ENCODE data around the gene PWP2.

PWP2 gene

DNA sequence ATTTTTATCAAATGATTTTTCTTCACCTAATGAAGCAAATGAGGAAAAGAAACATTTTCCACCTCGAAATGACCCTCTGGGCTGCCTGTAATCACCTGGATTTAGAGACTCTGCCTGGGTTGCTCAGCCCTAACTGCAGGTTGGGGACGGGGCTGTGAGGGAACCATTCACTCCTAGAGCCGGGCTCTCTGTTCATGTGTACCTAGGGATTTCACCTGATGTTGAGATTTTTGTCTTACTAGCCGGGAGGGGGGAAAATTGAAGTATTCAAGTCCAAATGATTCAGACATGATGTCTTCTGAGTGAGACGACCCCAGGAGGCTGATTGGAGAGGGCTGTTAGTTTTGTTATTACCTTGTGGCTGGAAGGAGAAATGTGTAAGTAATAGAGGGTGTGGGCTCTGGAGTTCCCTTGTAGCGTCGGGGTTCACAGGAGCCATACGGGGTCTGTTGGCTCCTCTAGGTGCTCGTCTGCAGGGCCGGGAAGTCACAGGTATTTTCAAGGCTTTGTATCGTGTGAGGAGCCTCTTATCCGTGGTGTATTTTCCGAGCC is 42.3 kb upstream of the PWP2 start:
- no peak for TF ChIP-seq ZFX (IDR thresholded peaks at IDR 0.05)
- TF ChIP-seq, protein P1, sequence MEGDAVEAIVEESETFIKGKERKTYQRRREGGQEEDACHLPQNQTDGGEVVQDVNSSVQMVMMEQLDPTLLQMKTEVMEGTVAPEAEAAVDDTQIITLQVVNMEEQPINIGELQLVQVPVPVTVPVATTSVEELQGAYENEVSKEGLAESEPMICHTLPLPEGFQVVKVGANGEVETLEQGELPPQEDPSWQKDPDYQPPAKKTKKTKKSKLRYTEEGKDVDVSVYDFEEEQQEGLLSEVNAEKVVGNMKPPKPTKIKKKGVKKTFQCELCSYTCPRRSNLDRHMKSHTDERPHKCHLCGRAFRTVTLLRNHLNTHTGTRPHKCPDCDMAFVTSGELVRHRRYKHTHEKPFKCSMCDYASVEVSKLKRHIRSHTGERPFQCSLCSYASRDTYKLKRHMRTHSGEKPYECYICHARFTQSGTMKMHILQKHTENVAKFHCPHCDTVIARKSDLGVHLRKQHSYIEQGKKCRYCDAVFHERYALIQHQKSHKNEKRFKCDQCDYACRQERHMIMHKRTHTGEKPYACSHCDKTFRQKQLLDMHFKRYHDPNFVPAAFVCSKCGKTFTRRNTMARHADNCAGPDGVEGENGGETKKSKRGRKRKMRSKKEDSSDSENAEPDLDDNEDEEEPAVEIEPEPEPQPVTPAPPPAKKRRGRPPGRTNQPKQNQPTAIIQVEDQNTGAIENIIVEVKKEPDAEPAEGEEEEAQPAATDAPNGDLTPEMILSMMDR (conservative IDR thresholded peaks at IDR 0.05), result no peak
- no peak overlapping the region for H3K27ac ChIP-seq

DNA sequence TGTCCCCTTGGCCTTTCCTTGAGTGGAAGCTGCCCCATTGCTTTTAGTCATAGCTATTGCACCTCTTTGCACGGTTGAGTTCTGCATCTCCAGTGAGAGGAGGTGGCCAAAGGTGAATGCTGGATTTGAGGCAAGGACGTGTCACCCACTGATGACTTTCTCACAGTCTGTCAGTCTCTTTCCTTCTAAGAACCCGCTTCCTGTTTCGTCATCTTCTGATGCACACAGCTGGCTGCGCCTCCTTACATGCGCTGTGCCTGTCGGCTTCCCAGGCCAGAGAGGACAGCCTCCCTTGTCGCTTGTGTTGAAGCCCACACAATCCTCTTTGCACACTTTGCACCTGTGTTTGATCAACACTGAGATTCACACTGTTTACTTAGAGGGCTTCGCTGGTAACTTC is 41.8 kb upstream of the PWP2 start:
- TF ChIP-seq, protein P1 (conservative IDR thresholded peaks at IDR 0.05), result no peak
- TF ChIP-seq ZFX (IDR thresholded peaks at IDR 0.05), result no peak
- H3K27ac ChIP-seq, result no peak overlapping the region

DNA sequence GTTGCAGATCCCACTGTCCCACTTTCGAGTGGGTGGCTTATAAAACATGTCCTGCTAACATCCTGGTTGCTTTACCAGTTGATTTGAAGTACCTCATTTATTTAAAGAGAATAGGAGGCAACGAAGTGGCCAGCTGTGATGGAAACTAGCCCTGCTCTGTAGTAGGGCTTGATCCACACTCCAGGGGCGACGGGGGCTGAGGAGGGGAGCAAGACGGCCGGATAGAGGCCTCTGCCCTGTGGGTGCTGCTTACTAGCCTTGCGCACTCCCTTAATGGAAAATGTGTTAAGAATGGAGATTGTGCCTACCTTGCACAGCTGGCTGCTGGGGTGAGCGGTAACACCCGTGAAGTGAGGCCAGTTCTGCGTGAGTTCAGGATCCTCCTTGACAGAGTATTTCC is 41.1 kb upstream of the PWP2 start:
- TF ChIP-seq, protein P1 (conservative IDR thresholded peaks at IDR 0.05), result no peak
- no peak for TF ChIP-seq ZFX (IDR thresholded peaks at IDR 0.05)
- H3K27ac ChIP-seq, result no peak overlapping the region

DNA sequence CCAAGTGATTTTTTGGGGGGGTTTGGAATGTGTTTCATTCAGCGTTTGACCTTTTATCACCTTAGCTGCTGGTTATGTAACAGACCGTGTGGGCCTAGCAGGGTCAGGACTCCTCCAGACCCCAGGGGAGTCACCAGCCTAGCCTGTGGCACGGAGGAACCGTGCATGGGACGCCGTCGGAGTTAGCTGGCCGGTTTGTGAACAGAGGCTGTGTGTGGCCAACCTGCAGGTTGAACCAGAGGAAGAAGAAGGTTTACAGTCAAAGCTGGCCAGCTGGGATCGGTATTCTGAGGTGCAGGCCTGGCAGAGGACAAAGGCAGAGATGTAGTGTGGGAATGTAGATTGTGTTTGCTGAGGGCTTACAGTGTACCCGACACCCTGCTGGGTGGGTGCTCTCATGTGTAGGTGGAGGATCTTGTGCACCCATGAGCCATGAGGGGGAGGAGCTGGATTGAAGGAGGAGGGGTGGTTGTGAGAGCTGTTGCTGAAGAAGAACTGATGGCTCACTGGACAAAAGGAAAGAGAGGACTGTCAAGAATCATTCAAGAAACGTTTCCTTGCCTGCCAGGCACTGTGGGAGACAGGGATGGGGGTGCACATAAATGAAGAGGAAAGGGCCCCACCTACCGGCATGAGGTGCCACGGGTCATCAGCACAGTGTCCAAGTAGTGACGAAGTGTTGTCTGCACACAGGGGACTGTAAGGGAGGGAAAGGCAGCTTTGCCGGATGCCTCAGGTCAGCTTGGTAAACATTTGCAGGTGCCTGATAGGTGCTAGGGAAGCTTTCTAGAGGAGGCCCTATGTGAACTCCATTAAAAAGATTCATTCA is 40.0 kb upstream of the PWP2 start:
- no peak overlapping the region for H3K27ac ChIP-seq
- no peak for TF ChIP-seq ZFX (IDR thresholded peaks at IDR 0.05)
- TF ChIP-seq, protein P1 (conservative IDR thresholded peaks at IDR 0.05), result no peak

DNA sequence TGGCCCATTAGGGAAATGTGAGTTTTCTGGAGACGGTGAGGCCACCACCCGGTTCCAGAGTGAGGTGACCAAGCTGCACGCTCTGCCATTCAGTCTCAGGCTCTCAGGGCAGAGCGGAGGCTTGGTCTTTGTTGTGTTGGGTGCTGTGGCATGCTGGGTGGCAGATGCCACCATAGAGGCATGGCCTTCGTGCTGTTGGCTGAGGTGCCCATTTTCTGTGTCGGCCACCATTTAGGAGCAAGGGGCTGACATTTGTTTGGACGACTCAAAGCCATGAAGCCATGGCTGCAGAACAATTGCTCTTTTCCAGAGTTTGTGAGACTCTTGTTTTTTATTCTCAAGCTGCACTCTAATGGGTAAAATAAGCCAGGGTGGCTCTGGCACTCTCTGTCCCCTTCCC is 36.8 kb upstream of the PWP2 start:
- TF ChIP-seq, protein P1 (conservative IDR thresholded peaks at IDR 0.05), result no peak
- TF ChIP-seq ZFX (IDR thresholded peaks at IDR 0.05), result no peak

DNA sequence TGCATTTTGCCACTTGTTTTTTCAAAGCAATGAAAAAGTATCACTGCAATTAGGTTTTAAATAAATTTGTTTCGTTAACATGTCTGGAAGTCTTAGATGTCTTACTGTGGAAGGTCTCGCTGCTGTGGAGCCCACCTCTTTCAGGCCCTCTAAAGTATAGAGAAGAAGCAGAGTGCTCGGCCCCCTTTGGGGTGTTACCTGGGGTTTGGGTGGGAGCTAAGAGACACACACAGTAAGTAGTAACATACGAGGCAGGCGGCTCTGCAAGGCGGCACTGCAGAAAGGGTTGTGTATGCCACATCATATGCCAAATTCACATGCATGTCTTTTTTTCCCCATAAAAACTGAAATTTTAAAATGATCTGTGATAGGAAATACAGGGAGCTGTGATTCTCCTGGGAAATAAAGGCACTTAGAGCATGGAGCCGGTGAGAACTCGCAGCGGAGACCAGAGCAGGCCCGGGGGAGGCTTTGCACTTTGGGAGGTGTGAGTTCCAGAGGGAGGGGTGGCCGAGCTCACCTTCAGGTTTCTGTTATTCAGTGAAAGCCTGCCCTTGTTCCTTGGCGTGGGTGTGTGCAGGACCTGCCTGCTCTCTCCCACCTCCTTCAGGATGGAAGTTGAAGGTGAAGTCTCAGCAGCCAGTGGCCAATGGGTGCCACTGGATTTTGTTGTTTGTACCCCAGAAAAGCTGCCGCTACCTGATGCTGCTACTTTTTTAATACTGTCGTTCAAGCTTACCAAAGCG is 35.7 kb upstream of the PWP2 start:
- TF ChIP-seq, protein P1 (conservative IDR thresholded peaks at IDR 0.05), result no peak
- TF ChIP-seq ZFX (IDR thresholded peaks at IDR 0.05), result no peak
- no peak overlapping the region for H3K27ac ChIP-seq

More for the DNA sequence above, 36.8 kb upstream of the PWP2 start:
- H3K27ac ChIP-seq, result no peak overlapping the region

DNA sequence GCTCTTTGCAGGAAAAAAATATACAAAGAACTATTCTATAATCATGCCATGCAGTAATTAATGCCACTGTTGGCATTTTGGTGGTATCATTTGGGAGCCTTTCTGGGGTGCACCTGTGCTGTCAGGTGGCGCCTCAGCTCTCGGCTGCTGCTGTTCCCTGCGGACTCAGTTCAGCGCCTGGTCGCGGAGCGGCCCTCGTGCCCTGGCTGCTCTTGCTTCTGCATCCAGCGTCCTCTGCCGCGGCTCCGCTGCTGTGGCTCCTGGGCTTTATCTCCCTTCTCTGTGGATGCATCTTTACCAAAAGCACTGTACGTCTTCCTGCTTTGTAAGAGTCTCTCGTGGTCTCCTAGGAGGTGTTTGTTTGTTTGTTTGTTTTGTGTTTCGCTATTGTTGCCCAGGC is 35.1 kb upstream of the PWP2 start:
- H3K27ac ChIP-seq, result no peak overlapping the region

More for the DNA sequence above, 35.1 kb upstream of the PWP2 start:
- TF ChIP-seq, protein P1 (conservative IDR thresholded peaks at IDR 0.05), result no peak
- TF ChIP-seq ZFX (IDR thresholded peaks at IDR 0.05), result no peak

Data from C4-2B (cell line).